NCI-H446 treated with DMSO at 0.1 percent for 48 hours (cell line): ENCODE measurements around the gene G6PC1.
"Not testable (repeated sequence)": the region's sequence is repeated elsewhere in the genome, so short reads cannot be mapped to it uniquely, and the experiment has no call there.

Source experiments
- DNase-seq: peaks from one replicate; lab custom pipeline; 2025; lab: John Stamatoyannopoulos, UW

G6PC1 gene

GRCh38 chr17:42900460-42901331 lies at the start of gene G6PC1:
Gene G6PC1 (plus strand): TSS chr17:42900799. CDS start chr17:42900877, 78 bp downstream.
- DNase-seq = no peak

GRCh38 chr17:42850954-42851353 lies 49.6 kb upstream of the G6PC1 start, which contains the start of gene AOC3:
Gene AOC3 (plus strand): TSS chr17:42851199. CDS start chr17:42851344, 145 bp downstream.
- DNase-seq = no peak

- DNase-seq = not testable (repeated sequence)
Measured at GRCh38 chr17:42851371-42852240, 49.0 kb upstream of the G6PC1 start.

- no peak for DNase-seq
Measured at GRCh38 chr17:42852351-42852750, 48.2 kb upstream of the G6PC1 start.

- DNase-seq = no peak
Measured at GRCh38 chr17:42853004-42853403, 47.6 kb upstream of the G6PC1 start.

GRCh38 chr17:42853597-42853967 lies 47.0 kb upstream of the G6PC1 start:
- DNase-seq = no peak

GRCh38 chr17:42853968-42854790 lies 46.4 kb upstream of the G6PC1 start:
- DNase-seq = no peak

- no peak for DNase-seq
Measured at GRCh38 chr17:42855048-42855596, 45.5 kb upstream of the G6PC1 start.

- not testable (repeated sequence) for DNase-seq
Measured at GRCh38 chr17:42856093-42856492, 44.5 kb upstream of the G6PC1 start.

GRCh38 chr17:42856516-42856915 lies 44.1 kb upstream of the G6PC1 start:
- DNase-seq = not testable (repeated sequence)

- no peak for DNase-seq
Measured at GRCh38 chr17:42857389-42857788, 43.2 kb upstream of the G6PC1 start.

- no peak for DNase-seq
Measured at GRCh38 chr17:42865638-42866094, 34.9 kb upstream of the G6PC1 start.

GRCh38 chr17:42866216-42866615 lies 34.4 kb upstream of the G6PC1 start:
- no peak for DNase-seq

- no peak for DNase-seq
Measured at GRCh38 chr17:42866631-42867575, 33.7 kb upstream of the G6PC1 start.

GRCh38 chr17:42867694-42868261 lies 32.8 kb upstream of the G6PC1 start:
- DNase-seq = not testable (repeated sequence)

GRCh38 chr17:42868338-42868737 lies 32.3 kb upstream of the G6PC1 start:
- no peak for DNase-seq

- no peak for DNase-seq
Measured at GRCh38 chr17:42871647-42872046, 29.0 kb upstream of the G6PC1 start.

- no peak for DNase-seq
Measured at GRCh38 chr17:42872251-42872965, 28.2 kb upstream of the G6PC1 start.

- DNase-seq = no peak
Measured at GRCh38 chr17:42873315-42873714, 27.3 kb upstream of the G6PC1 start.
